Femur (tissue), 1 donor: Measurements from ENCODE around the gene DCUN1D3.
"Not testable (repeated sequence)": the region's sequence is repeated elsewhere in the genome, so short reads cannot be mapped to it uniquely, and the experiment has no call there.

ENCODE experiments used
- DNase-seq: peaks from one replicate; pipeline ENCODE4 v3.0.0-alpha.2; 2017

The DCUN1D3 gene

GRCh38 chr16:20818929-20819585, 81.1 kb downstream of the DCUN1D3 start:
- no peak for DNase-seq

- no peak for DNase-seq
These were observed 85.4 kb downstream of the DCUN1D3 start for GRCh38 chr16:20814784-20815183.

GRCh38 chr16:20812510-20812909, 87.6 kb downstream of the DCUN1D3 start:
- no peak for DNase-seq

GRCh38 chr16:20811889-20812439, 88.2 kb downstream of the DCUN1D3 start:
- DNase-seq, result no peak

- DNase-seq, result no peak
These were observed 92.3 kb downstream of the DCUN1D3 start for GRCh38 chr16:20807862-20808261.

- DNase-seq, result peak; percentile 97
These were observed 93.7 kb downstream of the DCUN1D3 start, which contains the start of the genes ERI2 and REXO5 for GRCh38 chr16:20806168-20807050. TSS of gene ERI2 (minus strand) at chr16:20806472. CDS start at chr16:20806430, 42 bp downstream. TSS of gene REXO5 (plus strand) at chr16:20806527. CDS start at chr16:20806954, 427 bp downstream.

- not testable (repeated sequence) for DNase-seq
These were observed 94.4 kb downstream of the DCUN1D3 start for GRCh38 chr16:20805684-20806167.
